Left ventricle myocardium inferior (tissue), 1 donor: ENCODE data around the gene AGBL4. TPM values are rescaled to one million over a fixed set of nuclear protein-coding genes. Genes with fewer than 3 reads are reported as not detected.

Source experiments
- DNase-seq: peaks from one replicate; pipeline ENCODE4 v3.0.0-alpha.2; 2020
- H3K27ac ChIP-seq: fragments of 200-600 bp; replicated peaks from 2 replicates; pipeline ENCODE4 v1.8.0; 2021
- H3K27me3 ChIP-seq: fragments of 200-600 bp; 2 replicates; pipeline ENCODE4 v1.8.0; 2021; ENCODE audit warnings: low read depth
- H3K36me3 ChIP-seq: fragments of 200-600 bp; 2 replicates; pipeline ENCODE4 v1.8.0; 2021
- H3K4me1 ChIP-seq: fragments of 200-600 bp; 2 replicates; pipeline ENCODE4 v1.8.0; 2021
- H3K4me3 ChIP-seq: fragments of 200-600 bp; 2 replicates; pipeline ENCODE4 v1.8.0; 2021; ENCODE audit warnings: mild to moderate bottlenecking, moderate library complexity
- H3K9me3 ChIP-seq: fragments of 200-600 bp; replicated peaks from 2 replicates; pipeline ENCODE4 v1.8.0; 2021
- intact Hi-C: fragments of 100-400 bp; cut with micrococcal nuclease; formaldehyde crosslinking; loops from one replicate; pipeline ENCODE4 v1.11.0; 2022
- total RNA-seq: library from RNA; stranded (reverse); fragmentation: NEBNext Ultra II Directional; extraction: Animal tissue kit (Norgen Biotek cat#: 25700); gene quantifications from one replicate; pipeline ENCODE4 v1.2.1, GENCODE V29; 2021
- TF ChIP-seq, protein P1 (sequence below): fragments of 200-600 bp; IDR thresholded peaks from 2 replicates; pipeline ENCODE4 v1.8.0; 2021; ENCODE audit warnings: antibody characterized with exemption, mild to moderate bottlenecking, borderline replicate concordance
- donor health status: DM: no; HTN: yes; CAD: no; lungs with severe emphysema.

Gene AGBL4
- total RNA-seq, 1 donor from 2014 or later = 0.38 TPM

DNA sequence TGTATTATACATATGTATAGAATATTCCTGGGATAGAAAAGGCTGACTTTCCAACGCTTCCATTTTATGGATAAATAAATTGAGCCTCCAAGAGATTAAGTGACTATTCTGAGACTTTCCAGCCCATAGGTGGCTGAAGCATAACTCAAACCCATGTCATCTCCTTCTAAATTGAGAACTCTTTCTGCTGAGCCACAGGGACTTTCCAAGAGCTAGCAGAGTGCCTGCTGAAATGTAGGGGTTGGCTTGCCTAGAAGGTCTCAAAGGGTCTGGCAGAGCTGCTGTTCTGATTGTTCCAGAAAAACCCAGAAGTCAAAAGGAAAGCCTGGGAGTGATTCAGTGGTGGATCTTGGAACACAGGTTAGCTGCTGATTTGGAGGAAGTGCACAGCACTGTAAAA lies 1100.6 kb downstream of the AGBL4 start:
- no peak for DNase-seq
- no peaks in the 10 kb centered on the region for H3K9me3 ChIP-seq
- H3K4me1 ChIP-seq = no peaks in the 10 kb centered on the region
- no peak overlapping the region for H3K27ac ChIP-seq
- no peaks in the 10 kb centered on the region for H3K27me3 ChIP-seq
- intact Hi-C loops = no loop called here
- H3K4me3 ChIP-seq = no peak overlapping the region
- TF ChIP-seq, protein P1, sequence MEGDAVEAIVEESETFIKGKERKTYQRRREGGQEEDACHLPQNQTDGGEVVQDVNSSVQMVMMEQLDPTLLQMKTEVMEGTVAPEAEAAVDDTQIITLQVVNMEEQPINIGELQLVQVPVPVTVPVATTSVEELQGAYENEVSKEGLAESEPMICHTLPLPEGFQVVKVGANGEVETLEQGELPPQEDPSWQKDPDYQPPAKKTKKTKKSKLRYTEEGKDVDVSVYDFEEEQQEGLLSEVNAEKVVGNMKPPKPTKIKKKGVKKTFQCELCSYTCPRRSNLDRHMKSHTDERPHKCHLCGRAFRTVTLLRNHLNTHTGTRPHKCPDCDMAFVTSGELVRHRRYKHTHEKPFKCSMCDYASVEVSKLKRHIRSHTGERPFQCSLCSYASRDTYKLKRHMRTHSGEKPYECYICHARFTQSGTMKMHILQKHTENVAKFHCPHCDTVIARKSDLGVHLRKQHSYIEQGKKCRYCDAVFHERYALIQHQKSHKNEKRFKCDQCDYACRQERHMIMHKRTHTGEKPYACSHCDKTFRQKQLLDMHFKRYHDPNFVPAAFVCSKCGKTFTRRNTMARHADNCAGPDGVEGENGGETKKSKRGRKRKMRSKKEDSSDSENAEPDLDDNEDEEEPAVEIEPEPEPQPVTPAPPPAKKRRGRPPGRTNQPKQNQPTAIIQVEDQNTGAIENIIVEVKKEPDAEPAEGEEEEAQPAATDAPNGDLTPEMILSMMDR = no peak
- H3K36me3 ChIP-seq = no peaks in the 10 kb centered on the region

DNA sequence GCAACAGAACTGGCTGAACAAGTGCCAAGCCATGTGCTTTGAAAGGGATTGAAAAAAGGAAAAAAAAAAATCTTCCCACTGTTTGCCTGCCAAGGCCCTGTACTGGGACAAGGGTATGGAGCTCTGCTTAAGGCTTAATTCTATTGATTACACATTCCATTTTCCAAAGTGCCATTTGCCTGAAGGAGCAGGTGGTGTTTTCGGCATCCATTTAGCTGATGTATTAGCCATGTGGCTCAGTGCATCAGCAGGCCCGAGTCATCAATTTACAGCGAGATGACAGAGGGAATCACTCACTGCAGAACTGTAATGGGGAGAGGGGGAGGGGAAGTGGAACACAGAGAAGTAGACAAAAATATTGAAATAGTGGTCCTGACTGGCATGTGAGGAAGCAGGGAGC lies 1102.9 kb downstream of the AGBL4 start:
- Histone ChIP-seq H3K27ac (no peak overlapping the region), H3K4me1 (no peaks in the 10 kb centered on the region), H3K36me3 (no peaks in the 10 kb centered on the region), H3K9me3 (no peaks in the 10 kb centered on the region), H3K4me3 (no peak overlapping the region), H3K27me3 (no peaks in the 10 kb centered on the region)
- TF ChIP-seq, protein P1 = no peak
- no peak for DNase-seq
- intact Hi-C loops = no loop called here

DNA sequence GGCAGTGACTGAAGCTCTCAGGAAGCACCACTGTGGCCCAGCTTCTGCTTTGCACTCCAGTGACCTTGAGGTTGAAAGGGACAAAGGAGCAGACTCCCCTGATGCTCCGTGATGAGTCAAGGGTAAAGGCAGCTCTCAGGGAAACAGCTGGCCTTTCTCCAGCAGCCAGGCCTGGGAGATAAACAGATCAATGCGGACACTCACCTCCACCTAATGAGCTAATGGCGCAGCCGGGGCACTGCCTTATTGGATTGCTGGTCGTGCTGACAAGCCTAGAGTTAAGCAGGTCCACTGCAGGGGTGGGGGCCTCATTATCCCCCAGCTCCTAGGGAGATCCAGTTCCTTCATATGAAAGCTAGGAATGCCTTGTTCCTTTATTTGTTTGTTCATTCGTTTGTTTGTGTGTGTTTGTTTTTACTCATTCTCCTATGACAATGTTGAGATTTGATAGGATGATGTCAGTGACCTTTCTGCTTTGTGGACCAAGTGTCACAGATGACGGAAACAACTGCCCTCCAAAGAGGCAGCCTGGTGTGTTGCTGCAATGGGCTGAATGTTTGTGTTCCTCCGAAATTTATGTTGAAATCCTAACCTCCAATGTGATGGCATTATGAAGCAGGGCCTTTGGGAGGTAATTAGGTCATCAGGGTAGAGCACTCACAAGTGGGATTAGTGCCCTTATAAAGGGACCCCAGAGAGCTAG lies 1105.7 kb downstream of the AGBL4 start:
- intact Hi-C loops = no loop called here
- H3K36me3 ChIP-seq = no peaks in the 10 kb centered on the region
- H3K4me1 ChIP-seq = no peaks in the 10 kb centered on the region
- H3K27ac ChIP-seq = no peak overlapping the region
- TF ChIP-seq, protein P1 = no peak
- no peak overlapping the region for H3K4me3 ChIP-seq
- H3K27me3 ChIP-seq = no peaks in the 10 kb centered on the region
- no peak for DNase-seq
- H3K9me3 ChIP-seq = no peaks in the 10 kb centered on the region

DNA sequence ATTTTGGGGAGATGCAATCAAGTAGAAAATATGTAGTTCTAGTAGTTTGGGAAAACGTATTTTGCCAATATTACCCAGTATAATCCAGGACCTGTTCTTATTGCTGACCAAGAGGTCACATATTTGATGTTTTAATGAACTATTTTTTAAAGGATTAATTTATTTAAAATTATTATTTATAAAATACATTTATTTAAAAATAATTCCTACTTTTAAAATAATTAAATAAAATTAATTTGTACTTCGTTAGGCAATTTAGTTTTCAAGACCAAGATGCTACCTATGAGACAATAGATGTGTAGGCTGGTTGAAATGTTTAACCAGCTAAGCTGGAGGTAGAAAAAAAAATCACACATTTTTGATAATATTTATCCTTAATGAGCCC lies 1106.7 kb downstream of the AGBL4 start:
- H3K4me1 ChIP-seq = no peaks in the 10 kb centered on the region
- peaks cover 7% of the 10 kb centered on the region for H3K27me3 ChIP-seq
- H3K27ac ChIP-seq = no peak overlapping the region
- no peak overlapping the region for H3K4me3 ChIP-seq
- H3K9me3 ChIP-seq = no peaks in the 10 kb centered on the region
- intact Hi-C loops = no loop called here
- no peaks in the 10 kb centered on the region for H3K36me3 ChIP-seq
- DNase-seq = no peak
- TF ChIP-seq, protein P1 = no peak

DNA sequence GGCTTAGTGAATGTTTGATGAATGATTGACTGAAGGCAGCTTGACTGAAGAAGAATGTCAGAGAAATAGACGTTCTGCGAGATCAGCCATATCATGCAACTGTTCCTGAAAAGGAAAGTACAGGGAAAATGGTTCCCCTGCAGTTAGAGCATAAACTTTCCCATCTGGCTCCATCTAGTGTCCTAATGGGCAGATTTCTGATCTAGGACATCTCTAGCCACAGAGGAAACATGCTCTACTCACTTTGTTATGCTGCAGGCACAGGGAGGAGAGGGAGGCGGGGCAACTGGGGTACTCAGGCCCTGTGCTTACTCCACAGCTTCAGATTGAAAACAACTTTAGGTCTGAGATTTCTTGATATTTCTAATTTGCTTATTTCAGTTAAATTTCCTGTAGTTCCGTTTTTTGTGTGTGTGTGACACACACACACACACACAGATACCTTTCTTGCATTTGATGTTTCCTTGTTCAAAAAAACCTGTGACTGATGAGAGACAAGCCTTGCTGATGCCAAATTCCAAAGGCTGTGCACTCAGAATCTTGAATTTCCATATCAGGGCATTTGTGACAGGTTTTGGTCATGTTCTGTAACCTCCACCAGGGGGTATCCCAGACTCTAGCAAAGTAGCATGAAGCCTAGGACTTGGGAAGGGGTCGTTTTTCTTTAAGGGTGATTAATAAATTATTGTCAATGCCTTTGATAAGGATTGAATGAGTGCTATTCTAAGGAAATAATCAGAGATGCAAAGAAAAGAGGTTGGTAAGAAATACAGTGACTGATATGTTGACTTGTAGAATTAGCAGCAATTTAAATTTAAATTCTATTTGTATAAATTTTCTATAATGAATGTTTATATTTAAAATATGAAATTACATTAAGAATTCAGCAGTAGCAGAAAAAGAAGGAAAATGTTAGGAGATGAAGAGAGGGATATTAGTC lies 1107.4 kb downstream of the AGBL4 start:
- Histone ChIP-seq H3K9me3 (no peaks in the 10 kb centered on the region), H3K4me1 (no peaks in the 10 kb centered on the region), H3K27ac (no peak overlapping the region), H3K4me3 (no peak overlapping the region), H3K27me3 (peaks cover 7% of the 10 kb centered on the region), H3K36me3 (no peaks in the 10 kb centered on the region)
- TF ChIP-seq, protein P1 = peak; percentile 38
- DNase-seq = no peak
- intact Hi-C loops = no loop called here
